Lung (tissue), 12 donors: ENCODE results near the gene OR6N1. TPM values are rescaled to one million over a fixed set of nuclear protein-coding genes. Genes with fewer than 3 reads are reported as not detected.

ENCODE experiments used
- ATAC-seq: fragments of 200-7000 bp; cut with Tn5 transposase; one replicate; pipeline ENCODE4 v1.9.1; 2020; ENCODE audit warnings: moderate number of reproducible peaks; ENCODE audit not compliant: insufficient read depth, low FRiP score
- DNase-seq, 3 donors: peaks; one replicate each; pipeline ENCODE4 v3.0.0-alpha.2; 2013 to 2017
- H3K27ac ChIP-seq, 2 donors: one replicate each; pipeline ENCODE4 v1.5.1; 2013; ENCODE audit warnings: mild to moderate bottlenecking in 2 of 2, moderate library complexity in 2 of 2, control low read depth in 1 of 2, inconsistent platforms in 1 of 2, low read depth in 1 of 2, low read length in 1 of 2
- H3K27me3 ChIP-seq, 3 donors: one replicate each; pipeline ENCODE4 v1.5.1; 2013; ENCODE audit warnings: low read length in 2 of 3; ENCODE audit not compliant: control insufficient read depth in 3 of 3, insufficient read depth in 3 of 3
- H3K36me3 ChIP-seq, 4 donors: one replicate each; pipeline ENCODE4 v1.5.1; 2013; ENCODE audit warnings: low read length in 4 of 4, mild to moderate bottlenecking in 1 of 4, moderate library complexity in 1 of 4; ENCODE audit not compliant: control insufficient read depth in 4 of 4, insufficient read depth in 4 of 4
- H3K4me1 ChIP-seq, 5 donors: one replicate each; pipeline ENCODE4 v1.5.1; 2013; ENCODE audit warnings: low read length in 5 of 5, mild to moderate bottlenecking in 2 of 5, moderate library complexity in 1 of 5; ENCODE audit not compliant: control insufficient read depth in 5 of 5, insufficient read depth in 5 of 5
- H3K4me3 ChIP-seq: one replicate; pipeline ENCODE4 v1.5.1; 2013; ENCODE audit warnings: mild to moderate bottlenecking, control low read depth, moderate library complexity
- H3K9ac ChIP-seq, 2 donors: one replicate each; pipeline ENCODE4 v1.5.1; 2013; ENCODE audit warnings: low read length in 2 of 2, control low read depth in 1 of 2; ENCODE audit not compliant: insufficient read depth in 1 of 2
- H3K9me3 ChIP-seq, 4 donors: one replicate each; pipeline ENCODE4 v1.5.1; 2013; ENCODE audit warnings: low read length in 3 of 4, mild to moderate bottlenecking in 1 of 4, moderate library complexity in 1 of 4; ENCODE audit not compliant: control insufficient read depth in 4 of 4, insufficient read depth in 3 of 4
- CTCF ChIP-seq: IDR thresholded peaks from 2 replicates; pipeline ENCODE4 v1.5.1; 2012; ENCODE audit warnings: mild to moderate bottlenecking; ENCODE audit errors: control extremely low read depth, extremely low read depth
- WGBS, 2 donors: extraction: QIAGEN DNeasy Blood & Tissue Kit; methylation state at CpG; one replicate each; pipeline ENCODE4 v1.1.7; 2013; 5-methylcytosine and 5-hydroxymethylcytosine counted together
- polyA plus RNA-seq, 2 donors: library from polyadenylated mRNA; stranded (reverse); fragments of 200-250 nt; gene quantifications; one replicate each; pipeline ENCODE4 v1.2.1, GENCODE V29; 2013
- total RNA-seq, 2 donors: library from RNA; depleted of rRNA in 1 of 2; stranded (reverse); fragments of >200 nt in 1 of 2; gene quantifications; one replicate each; pipeline ENCODE4 v1.2.1, GENCODE V29; 2014 to 2021
- donor health status: control.
- donor health status: control.
- donor health status: Bipolar disorder and iron deficiency.
- donor health status: healthy.
- donor health status: DM: yes; HTN: yes; CAD: no.

Gene OR6N1
- total and polyA plus RNA-seq, 4 donors = 0.80 to 8.7 TPM; not detected in 2

GRCh38 chr1:158735848-158736247, 36.1 kb downstream of the OR6N1 start:
- H3K9me3 ChIP-seq = no peaks in the 10 kb centered on the region
- H3K36me3 ChIP-seq = no peaks in the 10 kb centered on the region
- no peaks in the 10 kb centered on the region for H3K27me3 ChIP-seq
- no peak overlapping the region for H3K27ac ChIP-seq
- ATAC-seq (no peak), DNase-seq (no peak)
- H3K4me3 ChIP-seq = no peak overlapping the region
- no peaks in the 10 kb centered on the region for H3K4me1 ChIP-seq
- no peak for TF ChIP-seq CTCF
- no peak overlapping the region for H3K9ac ChIP-seq

GRCh38 chr1:158732524-158732923, 39.5 kb downstream of the OR6N1 start:
- whole genome bisulfite sequencing, 2 donors = 56 to 84% methylated on average over 2 of the region's 2 CpGs
- Histone ChIP-seq H3K27ac (no peak overlapping the region), H3K4me3 (no peak overlapping the region), H3K27me3 (no peaks in the 10 kb centered on the region), H3K9ac (no peak overlapping the region), H3K4me1 (no peaks in the 10 kb centered on the region), H3K36me3 (no peaks in the 10 kb centered on the region), H3K9me3 (no peaks in the 10 kb centered on the region)
- TF ChIP-seq CTCF = no peak
- DNase-seq (no peak), ATAC-seq (no peak)

GRCh38 chr1:158731707-158732106, 40.3 kb downstream of the OR6N1 start:
- no peaks in the 10 kb centered on the region for H3K27me3 ChIP-seq

More at GRCh38 chr1:158731707-158732106, 40.3 kb downstream of the OR6N1 start:
- Histone ChIP-seq H3K4me1 (no peaks in the 10 kb centered on the region), H3K9me3 (no peaks in the 10 kb centered on the region), H3K27ac (no peak overlapping the region), H3K9ac (no peak overlapping the region), H3K36me3 (no peaks in the 10 kb centered on the region), H3K4me3 (no peak overlapping the region)
- WGBS, 2 donors = 83 to 93% methylated on average over 4 of the region's 4 CpGs
- no peak for ATAC-seq
- no peak for DNase-seq
- no peak for TF ChIP-seq CTCF
